Measurements from ENCODE around the gene LYSMD4. TPM values are rescaled to one million over a fixed set of nuclear protein-coding genes. Genes with fewer than 3 reads are reported as not detected.

The LYSMD4 gene
- total RNA-seq, 2 donors from 2014 or later: 12.5 to 12.9 TPM

DNA sequence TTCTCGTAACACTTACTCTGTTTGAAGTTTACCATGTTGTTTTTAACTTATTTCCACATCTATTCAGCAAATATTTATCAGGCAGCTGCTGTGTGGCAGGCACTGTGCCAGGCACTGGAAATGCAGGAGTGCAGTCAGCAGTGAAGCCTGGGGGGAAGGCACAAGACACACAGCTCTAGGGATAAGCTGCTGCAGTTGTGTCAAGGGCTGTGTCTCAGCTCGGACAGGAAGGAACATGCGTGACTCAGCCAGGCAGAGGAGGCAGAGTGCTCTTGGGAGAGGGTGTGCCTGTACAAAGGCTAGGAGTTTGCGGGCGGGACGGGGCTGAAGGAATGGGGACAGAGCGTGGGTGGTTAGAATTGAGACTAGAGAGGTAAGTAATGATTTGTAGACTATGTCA lies 24.7 kb downstream of the LYSMD4 start:
- TF ChIP-seq, protein P1, sequence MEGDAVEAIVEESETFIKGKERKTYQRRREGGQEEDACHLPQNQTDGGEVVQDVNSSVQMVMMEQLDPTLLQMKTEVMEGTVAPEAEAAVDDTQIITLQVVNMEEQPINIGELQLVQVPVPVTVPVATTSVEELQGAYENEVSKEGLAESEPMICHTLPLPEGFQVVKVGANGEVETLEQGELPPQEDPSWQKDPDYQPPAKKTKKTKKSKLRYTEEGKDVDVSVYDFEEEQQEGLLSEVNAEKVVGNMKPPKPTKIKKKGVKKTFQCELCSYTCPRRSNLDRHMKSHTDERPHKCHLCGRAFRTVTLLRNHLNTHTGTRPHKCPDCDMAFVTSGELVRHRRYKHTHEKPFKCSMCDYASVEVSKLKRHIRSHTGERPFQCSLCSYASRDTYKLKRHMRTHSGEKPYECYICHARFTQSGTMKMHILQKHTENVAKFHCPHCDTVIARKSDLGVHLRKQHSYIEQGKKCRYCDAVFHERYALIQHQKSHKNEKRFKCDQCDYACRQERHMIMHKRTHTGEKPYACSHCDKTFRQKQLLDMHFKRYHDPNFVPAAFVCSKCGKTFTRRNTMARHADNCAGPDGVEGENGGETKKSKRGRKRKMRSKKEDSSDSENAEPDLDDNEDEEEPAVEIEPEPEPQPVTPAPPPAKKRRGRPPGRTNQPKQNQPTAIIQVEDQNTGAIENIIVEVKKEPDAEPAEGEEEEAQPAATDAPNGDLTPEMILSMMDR (IDR thresholded peaks at IDR 0.05): no peak
- Histone ChIP-seq H3K9me3 (no peaks in the 10 kb centered on the region), H3K27ac (peak overlapping the region; percentile 86 to 95), H3K36me3 (peaks cover 30% of the 10 kb centered on the region), H3K4me1 (peaks cover 0 to 70% of the 10 kb centered on the region in 2 donors), H3K27me3 (no peaks in the 10 kb centered on the region), H3K4me3 (no peak overlapping the region)
- DNase-seq (ENCODE audit: low spot score): peak; percentile 94

DNA sequence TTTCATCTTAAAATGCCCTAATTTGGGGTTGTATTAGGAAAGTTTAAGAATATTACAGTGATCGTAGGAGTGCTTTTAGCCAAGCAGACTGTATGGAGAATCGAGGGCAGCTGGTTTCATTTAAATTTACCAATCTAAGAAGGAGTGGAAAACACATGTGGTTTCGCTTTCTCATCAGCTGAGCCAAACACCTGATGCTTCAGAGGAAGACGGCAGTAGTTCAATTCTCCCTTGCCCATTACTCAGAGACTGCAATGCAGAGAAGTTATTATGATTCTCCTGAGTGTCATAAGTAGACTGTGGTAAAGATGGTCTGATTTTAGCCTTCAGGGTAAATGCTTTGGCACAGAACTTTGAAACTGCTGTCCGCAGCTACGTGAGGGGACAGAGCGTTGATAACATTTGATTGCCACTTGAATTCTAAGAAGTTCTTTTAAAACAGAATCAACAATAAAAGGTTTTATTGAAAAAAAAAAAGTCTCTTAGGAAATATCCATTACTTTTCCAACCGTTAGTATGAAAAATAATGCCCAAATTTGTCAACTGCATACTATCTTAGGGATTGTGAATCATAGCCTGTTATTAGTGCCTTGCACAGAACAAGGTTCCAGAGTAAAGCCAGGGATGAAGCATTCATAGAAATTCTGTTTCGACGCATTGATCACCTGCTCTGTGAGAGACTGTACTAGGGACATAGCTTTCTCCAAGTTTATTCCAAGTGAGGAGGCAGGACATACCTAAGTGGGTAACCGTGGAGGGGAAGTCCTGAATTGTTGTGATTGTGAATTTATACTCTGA lies 25.6 kb downstream of the LYSMD4 start:
- Histone ChIP-seq H3K4me3 (peak overlapping the region in 1 of 2 donors; percentile 6), H3K36me3 (peaks cover 25% of the 10 kb centered on the region), H3K9me3 (no peaks in the 10 kb centered on the region), H3K27me3 (no peaks in the 10 kb centered on the region), H3K4me1 (peaks cover 0 to 76% of the 10 kb centered on the region in 2 donors), H3K27ac (peak overlapping the region; percentile 86 to 95)
- no peak for DNase-seq (ENCODE audit: low spot score)
- TF ChIP-seq, protein P1 (IDR thresholded peaks at IDR 0.05): no peak

DNA sequence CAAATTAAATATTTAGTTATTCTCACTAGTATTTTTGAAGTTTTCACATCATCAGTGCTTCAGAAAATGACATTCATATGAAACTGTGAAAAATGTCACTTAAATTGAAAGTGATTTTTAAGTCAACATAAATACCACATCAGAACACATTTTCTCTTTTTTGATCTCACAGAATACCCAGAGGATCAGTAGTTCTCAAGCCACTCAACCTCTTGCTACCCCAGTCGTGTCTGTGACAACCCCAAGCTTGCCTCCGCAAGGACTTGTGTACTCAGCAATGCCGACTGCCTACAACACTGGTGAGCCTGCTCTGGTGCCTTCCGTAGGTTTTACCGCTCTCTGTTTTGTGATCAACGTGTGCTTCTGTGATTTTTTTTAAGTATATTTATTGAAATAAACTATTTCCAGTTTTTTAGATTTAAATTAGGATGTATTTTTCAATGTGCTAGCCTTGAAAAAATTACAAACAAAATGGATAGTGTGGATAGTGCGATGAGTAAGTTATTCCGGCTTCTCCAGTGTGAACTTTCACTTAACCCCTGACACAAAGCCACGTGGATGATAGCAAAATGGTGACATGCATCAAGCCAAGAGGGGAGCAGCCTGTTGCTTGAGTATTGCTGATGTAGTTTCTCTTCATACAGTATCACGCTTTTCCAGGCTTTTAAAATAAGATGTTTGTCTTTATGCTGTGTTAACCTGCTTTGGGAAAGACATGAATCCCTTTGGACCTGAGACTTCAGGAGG lies 26.5 kb downstream of the LYSMD4 start:
- peak overlapping the region; percentile 86 to 95 for H3K27ac ChIP-seq
- H3K4me3 ChIP-seq: no peak overlapping the region
- TF ChIP-seq, protein P1 (IDR thresholded peaks at IDR 0.05): no peak
- H3K27me3 ChIP-seq: no peaks in the 10 kb centered on the region
- no peaks in the 10 kb centered on the region for H3K9me3 ChIP-seq
- DNase-seq (ENCODE audit: low spot score): no peak
- peaks cover 15% of the 10 kb centered on the region for H3K36me3 ChIP-seq
- peaks cover 0 to 67% of the 10 kb centered on the region in 2 donors for H3K4me1 ChIP-seq

DNA sequence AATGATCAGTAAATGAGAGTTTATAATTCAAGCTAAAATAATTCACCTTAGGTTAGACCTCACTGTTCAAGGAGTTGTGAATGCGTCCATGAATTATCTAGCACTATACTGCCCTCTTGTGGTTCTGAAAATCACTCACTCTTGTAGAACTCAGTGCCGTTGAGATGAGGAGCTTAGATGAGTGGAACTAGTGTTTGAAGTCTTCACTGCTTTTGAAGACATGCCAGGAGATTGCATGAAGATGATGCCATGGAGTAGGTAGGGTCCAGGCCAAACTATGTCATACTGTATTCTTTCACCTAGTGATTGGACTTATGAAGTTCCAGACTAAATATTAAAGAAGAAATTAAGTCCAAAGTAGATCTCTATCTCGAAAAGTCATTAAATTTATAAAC lies 28.8 kb downstream of the LYSMD4 start:
- Histone ChIP-seq H3K4me3 (no peak overlapping the region), H3K27me3 (no peaks in the 10 kb centered on the region), H3K9me3 (no peaks in the 10 kb centered on the region), H3K4me1 (peaks cover 0 to 49% of the 10 kb centered on the region in 2 donors), H3K27ac (peak overlapping the region; percentile 86 to 95), H3K36me3 (no peaks in the 10 kb centered on the region)
- TF ChIP-seq, protein P1 (IDR thresholded peaks at IDR 0.05): peak; percentile 41 to 80
- no peak for DNase-seq (ENCODE audit: low spot score)

DNA sequence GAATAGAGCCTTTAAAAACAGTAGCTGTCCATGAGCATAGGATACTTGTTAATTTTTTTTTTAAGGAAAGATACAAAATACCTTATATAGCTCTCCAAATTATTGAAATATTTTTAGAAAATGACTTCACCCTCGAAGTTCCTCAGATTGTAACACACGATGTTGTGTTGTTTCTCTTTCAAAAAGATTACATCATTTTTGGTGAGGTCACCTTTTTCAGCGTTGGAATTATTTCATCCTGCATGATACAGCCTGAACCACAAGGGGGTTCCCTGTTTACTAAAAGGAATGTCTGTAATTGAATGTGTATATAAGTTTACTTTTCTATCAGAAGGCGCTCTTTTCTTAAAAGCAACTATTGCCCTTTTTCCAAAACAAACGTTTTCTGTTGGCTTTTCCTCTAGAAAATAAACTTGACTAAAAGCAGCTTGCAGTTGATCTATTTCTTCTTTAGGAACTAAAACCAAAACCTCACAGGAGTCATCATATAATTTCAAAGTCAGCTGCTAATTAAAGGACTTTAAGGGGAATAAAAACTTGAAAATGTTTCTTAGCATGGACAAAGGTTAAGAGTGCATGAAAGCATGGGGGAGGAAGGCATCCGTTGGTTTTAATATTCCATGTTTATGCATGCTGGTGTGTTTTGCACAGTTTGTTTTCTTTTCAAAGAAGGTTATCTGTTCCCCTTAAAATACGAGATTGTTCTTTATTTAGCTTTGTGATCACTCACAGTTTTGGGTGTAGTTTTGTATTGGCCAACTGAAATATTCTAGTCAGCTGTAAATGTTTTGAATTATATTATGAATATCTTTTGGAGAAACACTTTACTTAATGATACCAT lies 29.4 kb downstream of the LYSMD4 start:
- H3K27me3 ChIP-seq: no peaks in the 10 kb centered on the region
- no peak overlapping the region for H3K4me3 ChIP-seq
- no peaks in the 10 kb centered on the region for H3K9me3 ChIP-seq
- no peak for DNase-seq (ENCODE audit: low spot score)
- H3K4me1 ChIP-seq: peaks cover 0 to 43% of the 10 kb centered on the region in 2 donors
- TF ChIP-seq, protein P1 (IDR thresholded peaks at IDR 0.05): peak; percentile 32 to 59
- H3K27ac ChIP-seq: peak overlapping the region; percentile 86 to 95
- no peaks in the 10 kb centered on the region for H3K36me3 ChIP-seq
